ENCODE results near the gene CD300LF.

Gene CD300LF

DNA sequence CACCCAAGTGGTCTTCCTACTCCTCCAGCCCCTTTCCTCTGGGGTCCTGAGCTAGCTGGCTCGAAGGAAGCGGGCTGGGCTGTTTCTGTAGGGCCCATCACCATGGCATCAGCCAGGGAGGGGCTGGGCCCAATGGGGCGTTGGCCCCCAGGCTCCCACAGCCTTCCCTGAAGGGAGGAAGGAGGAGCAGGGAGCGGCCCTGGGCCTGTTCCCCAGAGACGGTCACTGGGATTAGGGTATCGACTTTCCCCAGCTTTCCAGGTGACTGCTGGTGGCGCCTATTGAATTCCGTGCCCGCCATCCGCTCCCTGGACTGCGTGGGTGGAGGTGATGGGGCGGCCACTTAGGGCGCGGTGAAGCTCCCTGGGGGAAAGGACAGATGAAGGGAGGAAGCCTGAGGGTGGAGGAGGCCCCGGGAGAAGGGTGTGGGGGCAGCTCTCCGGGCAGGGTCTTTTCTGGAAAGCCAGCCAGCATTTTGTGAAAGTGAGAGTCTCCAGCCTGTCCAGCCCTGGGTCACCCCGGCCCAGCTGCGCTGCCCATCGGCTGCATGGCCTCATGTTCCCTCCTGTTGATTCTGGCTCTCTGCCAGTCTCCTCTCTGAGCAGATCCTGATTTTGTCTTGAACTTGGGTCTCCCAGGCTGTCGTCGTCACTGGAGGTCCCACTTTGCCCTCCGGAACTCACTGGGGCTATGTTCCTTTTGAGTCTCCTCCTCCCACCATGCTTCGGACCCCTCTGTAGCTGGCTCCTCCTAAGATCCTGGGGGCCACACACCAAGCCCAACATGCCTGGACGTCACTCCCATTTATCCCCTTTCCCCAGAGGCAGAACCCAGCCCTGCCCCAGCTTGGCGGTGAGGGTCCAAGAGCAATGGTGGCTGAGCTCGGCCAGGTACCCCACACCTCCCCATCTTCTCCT lies 45.5 kb upstream of the CD300LF start:
- H3K4me3 ChIP-seq (ENCODE audit: low read length): peak overlapping the region; percentile 3
- TF ChIP-seq, protein P1, sequence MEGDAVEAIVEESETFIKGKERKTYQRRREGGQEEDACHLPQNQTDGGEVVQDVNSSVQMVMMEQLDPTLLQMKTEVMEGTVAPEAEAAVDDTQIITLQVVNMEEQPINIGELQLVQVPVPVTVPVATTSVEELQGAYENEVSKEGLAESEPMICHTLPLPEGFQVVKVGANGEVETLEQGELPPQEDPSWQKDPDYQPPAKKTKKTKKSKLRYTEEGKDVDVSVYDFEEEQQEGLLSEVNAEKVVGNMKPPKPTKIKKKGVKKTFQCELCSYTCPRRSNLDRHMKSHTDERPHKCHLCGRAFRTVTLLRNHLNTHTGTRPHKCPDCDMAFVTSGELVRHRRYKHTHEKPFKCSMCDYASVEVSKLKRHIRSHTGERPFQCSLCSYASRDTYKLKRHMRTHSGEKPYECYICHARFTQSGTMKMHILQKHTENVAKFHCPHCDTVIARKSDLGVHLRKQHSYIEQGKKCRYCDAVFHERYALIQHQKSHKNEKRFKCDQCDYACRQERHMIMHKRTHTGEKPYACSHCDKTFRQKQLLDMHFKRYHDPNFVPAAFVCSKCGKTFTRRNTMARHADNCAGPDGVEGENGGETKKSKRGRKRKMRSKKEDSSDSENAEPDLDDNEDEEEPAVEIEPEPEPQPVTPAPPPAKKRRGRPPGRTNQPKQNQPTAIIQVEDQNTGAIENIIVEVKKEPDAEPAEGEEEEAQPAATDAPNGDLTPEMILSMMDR (conservative IDR thresholded peaks at IDR 0.05; ENCODE audit: low read depth, low read length): no peak
- DNase-seq (ENCODE audit: low read depth): no peak

DNA sequence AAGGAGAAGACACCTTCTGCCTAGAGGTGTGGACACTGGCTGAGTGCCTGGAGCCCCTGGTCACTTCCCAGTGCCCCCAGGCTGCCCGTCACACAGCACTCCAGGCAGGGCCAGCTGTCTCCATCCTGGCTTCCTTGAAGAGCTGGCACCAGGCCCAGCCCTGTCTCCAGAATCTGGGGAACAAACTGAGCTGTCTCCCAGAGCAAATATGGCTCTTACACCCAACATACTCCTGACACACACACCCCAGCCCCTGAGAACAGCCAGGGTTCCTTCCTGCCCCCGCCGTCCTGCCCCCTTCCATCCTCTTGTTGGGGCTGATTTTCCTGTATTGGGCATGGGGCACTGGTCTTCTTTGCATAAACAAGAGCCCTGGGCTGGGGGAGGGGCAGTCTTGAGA lies 44.8 kb upstream of the CD300LF start:
- peak overlapping the region; percentile 3 for H3K4me3 ChIP-seq (ENCODE audit: low read length)
- no peak for DNase-seq (ENCODE audit: low read depth)
- TF ChIP-seq, protein P1 (conservative IDR thresholded peaks at IDR 0.05; ENCODE audit: low read depth, low read length): no peak

DNA sequence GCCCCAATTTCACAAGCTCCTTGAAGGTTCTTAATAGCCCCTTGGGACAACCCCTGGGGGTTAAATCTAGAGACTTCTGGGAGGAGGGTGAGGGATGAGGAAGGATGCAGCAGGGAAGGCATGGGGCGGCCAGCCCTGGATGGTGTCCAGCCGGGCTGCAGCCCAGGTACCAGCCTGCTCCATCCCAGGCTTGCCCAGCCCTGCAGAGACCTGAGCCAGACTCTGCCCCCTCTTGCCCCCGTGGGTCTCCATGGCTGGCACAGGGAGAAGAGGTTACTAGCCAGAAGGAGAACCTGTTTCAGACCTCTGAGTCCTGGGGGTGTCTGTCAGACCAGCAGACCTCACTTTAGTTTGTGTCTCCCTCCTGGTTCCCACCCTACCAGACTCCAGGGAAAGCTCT lies 44.2 kb upstream of the CD300LF start:
- TF ChIP-seq, protein P1 (conservative IDR thresholded peaks at IDR 0.05; ENCODE audit: low read depth, low read length): no peak
- H3K4me3 ChIP-seq (ENCODE audit: low read length): peak overlapping the region; percentile 10

DNA sequence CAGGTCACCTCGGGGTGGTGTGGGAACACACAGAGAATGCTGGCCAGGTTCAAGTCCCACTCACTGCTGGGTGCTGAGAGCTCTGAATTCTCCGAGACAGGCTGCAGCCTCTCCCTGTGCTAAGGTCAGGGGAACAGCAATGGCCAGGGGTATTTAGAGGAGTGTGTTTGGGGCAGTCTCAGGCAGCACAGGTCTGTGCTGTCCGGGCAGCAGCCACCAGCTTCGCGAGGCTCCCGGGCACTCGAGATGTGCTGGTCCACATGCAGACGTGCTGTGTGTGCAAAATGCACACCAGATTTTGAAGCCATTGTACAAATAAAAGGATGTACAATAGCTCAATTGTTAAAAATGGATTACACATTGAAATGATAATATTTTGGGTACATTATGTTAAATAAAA lies 42.8 kb upstream of the CD300LF start:
- H3K4me3 ChIP-seq (ENCODE audit: low read length): no peak overlapping the region
- no peak for DNase-seq (ENCODE audit: low read depth)
- TF ChIP-seq, protein P1 (conservative IDR thresholded peaks at IDR 0.05; ENCODE audit: low read depth, low read length): no peak

More for the DNA sequence above, 44.2 kb upstream of the CD300LF start:
- DNase-seq (ENCODE audit: low read depth): no peak

DNA sequence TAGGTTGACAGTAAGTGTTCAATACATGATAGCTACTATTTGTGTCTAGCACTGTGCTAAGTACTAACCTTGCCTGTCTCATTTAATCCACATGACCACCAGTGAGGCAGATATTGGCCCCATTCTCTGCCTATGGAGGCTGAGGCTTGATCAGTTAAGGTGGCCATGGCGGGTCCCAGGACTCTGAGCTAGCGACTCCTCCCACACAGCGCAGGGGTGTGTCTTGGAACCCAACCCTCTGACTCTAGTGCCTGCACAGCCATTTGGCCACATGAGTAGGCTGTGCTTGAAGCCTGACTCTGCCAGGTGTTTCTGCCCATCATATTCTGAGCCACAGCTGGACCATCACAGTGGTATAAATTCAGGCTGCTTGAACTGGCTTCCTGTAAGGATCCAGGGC lies 42.1 kb upstream of the CD300LF start:
- TF ChIP-seq, protein P1 (conservative IDR thresholded peaks at IDR 0.05; ENCODE audit: low read depth, low read length): no peak
- DNase-seq (ENCODE audit: low read depth): no peak
- H3K4me3 ChIP-seq (ENCODE audit: low read length): no peak overlapping the region

DNA sequence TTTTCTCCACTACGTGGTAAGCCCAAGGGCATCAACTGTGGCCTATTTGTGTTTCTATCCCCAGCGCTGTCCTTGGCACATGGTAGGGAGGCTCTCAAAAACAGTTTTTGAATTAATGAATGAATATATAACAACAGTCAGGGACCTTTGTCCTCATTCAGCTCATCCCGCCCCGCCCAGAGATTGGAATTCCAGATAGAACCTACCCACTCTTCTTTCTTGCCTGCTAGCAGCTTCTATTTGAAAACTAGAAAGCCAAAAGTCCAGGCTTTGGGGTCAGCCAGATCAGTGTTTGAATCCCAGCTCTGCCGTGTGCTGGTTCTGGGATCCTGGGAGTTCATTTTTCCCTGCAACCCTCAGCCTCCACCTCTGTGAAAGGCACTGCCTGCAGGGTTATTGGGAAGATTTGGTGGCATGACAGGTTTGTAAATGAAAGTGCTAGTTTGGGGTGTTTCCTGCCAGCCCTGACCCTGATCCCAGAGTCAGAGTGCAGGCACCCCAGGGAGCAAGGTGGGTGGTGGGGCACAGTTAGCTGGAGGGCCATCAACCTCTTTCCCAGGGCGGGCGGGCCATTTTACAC lies 40.2 kb upstream of the CD300LF start:
- H3K4me3 ChIP-seq (ENCODE audit: low read length): peak overlapping the region; percentile 20
- no peak for DNase-seq (ENCODE audit: low read depth)
- TF ChIP-seq, protein P1 (conservative IDR thresholded peaks at IDR 0.05; ENCODE audit: low read depth, low read length): no peak

Measured in retinal pigment epithelial cell (primary cell).